ENCODE results near the gene FGB.

DNA sequence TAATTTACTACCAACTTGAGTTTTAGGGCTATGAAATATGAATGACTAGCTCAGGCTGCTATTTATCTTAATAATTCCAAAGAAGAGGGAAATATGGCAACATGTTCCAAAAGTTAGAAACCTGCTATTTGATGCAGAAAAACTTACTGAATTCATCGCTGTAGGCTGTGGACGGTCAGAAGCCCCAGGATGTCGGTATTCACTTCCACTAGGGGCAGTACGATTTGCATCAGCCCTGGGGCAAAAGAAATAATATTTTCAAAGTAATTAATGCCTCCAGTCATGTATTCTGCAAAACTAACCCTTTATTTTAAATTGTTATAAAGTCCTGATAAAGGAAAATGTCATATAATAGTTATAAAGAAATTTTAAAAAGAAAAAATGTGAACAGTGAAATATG is 17.1 kb upstream of the FGB start:
- TF ChIP-seq, protein P1, sequence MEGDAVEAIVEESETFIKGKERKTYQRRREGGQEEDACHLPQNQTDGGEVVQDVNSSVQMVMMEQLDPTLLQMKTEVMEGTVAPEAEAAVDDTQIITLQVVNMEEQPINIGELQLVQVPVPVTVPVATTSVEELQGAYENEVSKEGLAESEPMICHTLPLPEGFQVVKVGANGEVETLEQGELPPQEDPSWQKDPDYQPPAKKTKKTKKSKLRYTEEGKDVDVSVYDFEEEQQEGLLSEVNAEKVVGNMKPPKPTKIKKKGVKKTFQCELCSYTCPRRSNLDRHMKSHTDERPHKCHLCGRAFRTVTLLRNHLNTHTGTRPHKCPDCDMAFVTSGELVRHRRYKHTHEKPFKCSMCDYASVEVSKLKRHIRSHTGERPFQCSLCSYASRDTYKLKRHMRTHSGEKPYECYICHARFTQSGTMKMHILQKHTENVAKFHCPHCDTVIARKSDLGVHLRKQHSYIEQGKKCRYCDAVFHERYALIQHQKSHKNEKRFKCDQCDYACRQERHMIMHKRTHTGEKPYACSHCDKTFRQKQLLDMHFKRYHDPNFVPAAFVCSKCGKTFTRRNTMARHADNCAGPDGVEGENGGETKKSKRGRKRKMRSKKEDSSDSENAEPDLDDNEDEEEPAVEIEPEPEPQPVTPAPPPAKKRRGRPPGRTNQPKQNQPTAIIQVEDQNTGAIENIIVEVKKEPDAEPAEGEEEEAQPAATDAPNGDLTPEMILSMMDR (IDR thresholded peaks at IDR 0.05) = no peak
- no peak for TF ChIP-seq EP300 (IDR thresholded peaks at IDR 0.05)

Measured in esophagus muscularis mucosa (tissue), 3 donors.